ENCODE measurements around the gene MINDY3.
"Not testable (repeated sequence)": the region's sequence is repeated elsewhere in the genome, so short reads cannot be mapped to it uniquely, and the experiment has no call there.

Gene MINDY3

GRCh38 chr10:15859906-15860691 lies at the start of gene MINDY3:
Gene MINDY3 (minus strand): TSS chr10:15860507. CDS start chr10:15860299, 208 bp downstream.
- peak; percentile 90 for DNase-seq

- DNase-seq: no peak
Observed at GRCh38 chr10:15901889-15902288, 41.6 kb upstream of the MINDY3 start.

- no peak for DNase-seq
Observed at GRCh38 chr10:15898046-15898445, 37.7 kb upstream of the MINDY3 start.

- DNase-seq: no peak
Observed at GRCh38 chr10:15897287-15897686, 37.0 kb upstream of the MINDY3 start.

GRCh38 chr10:15896654-15897053 lies 36.3 kb upstream of the MINDY3 start:
- no peak for DNase-seq

GRCh38 chr10:15884447-15884846 lies 24.1 kb upstream of the MINDY3 start:
- DNase-seq: no peak

GRCh38 chr10:15881542-15881941 lies 21.2 kb upstream of the MINDY3 start:
- no peak for DNase-seq

- DNase-seq: no peak
Observed at GRCh38 chr10:15879663-15880062, 19.4 kb upstream of the MINDY3 start.

- peak; percentile 25 for DNase-seq
Observed at GRCh38 chr10:15879058-15879457, 18.8 kb upstream of the MINDY3 start.

- DNase-seq: no peak
Observed at GRCh38 chr10:15877836-15878576, 17.7 kb upstream of the MINDY3 start.

GRCh38 chr10:15876274-15876673 lies 16.0 kb upstream of the MINDY3 start:
- not testable (repeated sequence) for DNase-seq

GRCh38 chr10:15872645-15873044 lies 12.3 kb upstream of the MINDY3 start:
- not testable (repeated sequence) for DNase-seq

- DNase-seq: no peak
Observed at GRCh38 chr10:15871823-15872222, 11.5 kb upstream of the MINDY3 start.

GRCh38 chr10:15869935-15870334 lies 9.6 kb upstream of the MINDY3 start:
- DNase-seq: no peak

- no peak for DNase-seq
Observed at GRCh38 chr10:15868006-15868405, 7.7 kb upstream of the MINDY3 start.

- DNase-seq: no peak
Observed at GRCh38 chr10:15865304-15865703, 5.0 kb upstream of the MINDY3 start.

GRCh38 chr10:15864419-15864818 lies 4.1 kb upstream of the MINDY3 start:
- no peak for DNase-seq

- DNase-seq: no peak
Observed at GRCh38 chr10:15863733-15864132, 3.4 kb upstream of the MINDY3 start.

- DNase-seq: no peak
Observed at GRCh38 chr10:15863323-15863722, 3.0 kb upstream of the MINDY3 start.

GRCh38 chr10:15860692-15861201 lies 440 bp upstream of the MINDY3 start:
- DNase-seq: no peak

- no peak for DNase-seq
Observed at GRCh38 chr10:15859509-15859905, 800 bp downstream of the MINDY3 start.

GRCh38 chr10:15858861-15859281 lies 1.4 kb downstream of the MINDY3 start:
- no peak for DNase-seq

- no peak for DNase-seq
Observed at GRCh38 chr10:15857107-15857575, 3.2 kb downstream of the MINDY3 start.
